Liver (tissue), 9 donors: Measurements from ENCODE around the gene UCN2. TPM values are rescaled to one million over a fixed set of nuclear protein-coding genes. Genes with fewer than 3 reads are reported as not detected.

Experiments
- DNase-seq: peaks from one replicate; pipeline ENCODE4 v3.0.0-alpha.2; 2017; ENCODE audit warnings: low spot score
- H3K27ac ChIP-seq, 2 donors: one replicate each; pipeline ENCODE4 v1.7.0; 2013; ENCODE audit warnings: inconsistent platforms in 2 of 2, low read length in 2 of 2, control low read depth in 1 of 2, low read depth in 1 of 2, mild to moderate bottlenecking in 1 of 2
- H3K27me3 ChIP-seq, 4 donors: one replicate each; pipeline versions ENCODE4 v1.6.1 to v1.7.0; 2013; ENCODE audit warnings: low read length in 3 of 4, inconsistent platforms in 1 of 4, mild to moderate bottlenecking in 1 of 4, moderate library complexity in 1 of 4; ENCODE audit not compliant: control insufficient read depth in 4 of 4, insufficient read depth in 4 of 4
- H3K36me3 ChIP-seq, 4 donors: one replicate each; pipeline versions ENCODE4 v1.6.1 to v1.7.0; 2013; ENCODE audit warnings: low read length in 3 of 4, mild to moderate bottlenecking in 3 of 4, low read depth in 1 of 4, moderate library complexity in 1 of 4; ENCODE audit not compliant: control insufficient read depth in 4 of 4, insufficient read depth in 3 of 4
- H3K4me1 ChIP-seq, 4 donors: one replicate each; pipeline versions ENCODE4 v1.6.1 to v1.7.0; 2013; ENCODE audit warnings: low read length in 3 of 4, mild to moderate bottlenecking in 3 of 4, moderate library complexity in 1 of 4; ENCODE audit not compliant: control insufficient read depth in 4 of 4, insufficient read depth in 4 of 4
- H3K4me3 ChIP-seq, 3 donors: one replicate each; pipeline versions ENCODE4 v1.6.1 to v1.7.0; 2013; ENCODE audit warnings: low read length in 3 of 3, control low read depth in 1 of 3, low read depth in 1 of 3, mild to moderate bottlenecking in 1 of 3
- H3K9ac ChIP-seq, 2 donors: one replicate each; pipeline ENCODE4 v1.7.0; 2013; ENCODE audit warnings: low read length in 2 of 2, mild to moderate bottlenecking in 2 of 2, moderate library complexity in 2 of 2, control low read depth in 1 of 2, low read depth in 1 of 2
- H3K9me3 ChIP-seq, 4 donors: one replicate each; pipeline versions ENCODE4 v1.6.1 to v1.7.0; 2013; ENCODE audit warnings: low read length in 3 of 4; ENCODE audit not compliant: control insufficient read depth in 4 of 4
- EGR1 ChIP-seq, 2 donors: IDR thresholded peaks; 2 replicates each; pipeline ENCODE4 v1.6.1; 2016 to 2018; ENCODE audit warnings: antibody characterized with exemption in 2 of 2, low read depth in 2 of 2
- FOXA1 ChIP-seq: IDR thresholded peaks from 2 replicates; pipeline ENCODE4 v1.6.1; 2016; ENCODE audit warnings: antibody characterized with exemption
- FOXA2 ChIP-seq: IDR thresholded peaks from 2 replicates; pipeline ENCODE4 v1.6.1; 2016; ENCODE audit warnings: antibody characterized with exemption
- GABPA ChIP-seq, 2 donors: IDR thresholded peaks in 1 of 2; conservative IDR thresholded peaks in 1 of 2; 2 replicates each; pipeline ENCODE4 v1.6.1; 2016; ENCODE audit warnings: antibody characterized with exemption in 2 of 2, mild to moderate bottlenecking in 1 of 2, moderate library complexity in 1 of 2
- HNF4A ChIP-seq, 2 donors: conservative IDR thresholded peaks; 2 replicates each; pipeline ENCODE4 v1.6.1; 2016; ENCODE audit warnings: antibody characterized with exemption in 2 of 2, mild to moderate bottlenecking in 2 of 2
- HNF4G ChIP-seq: IDR thresholded peaks from 2 replicates; pipeline ENCODE4 v1.6.1; 2016; ENCODE audit warnings: antibody characterized with exemption
- JUND ChIP-seq, 2 donors: IDR thresholded peaks; 2 replicates each; pipeline ENCODE4 v1.6.1; 2016; ENCODE audit warnings: antibody characterized with exemption in 2 of 2
- NR2F2 ChIP-seq: IDR thresholded peaks from 2 replicates; pipeline ENCODE4 v1.6.1; 2016; ENCODE audit warnings: antibody characterized with exemption
- RAD21 ChIP-seq, 2 donors: IDR thresholded peaks; 2 replicates each; pipeline ENCODE4 v1.6.1; 2016; ENCODE audit warnings: antibody characterized with exemption in 2 of 2, mild to moderate bottlenecking in 2 of 2
- RXRA ChIP-seq, 2 donors: IDR thresholded peaks; 2 replicates each; pipeline ENCODE4 v1.6.1; 2017 to 2018; ENCODE audit warnings: antibody characterized with exemption in 2 of 2, mild to moderate bottlenecking in 1 of 2
- SP1 ChIP-seq: IDR thresholded peaks from 2 replicates; pipeline ENCODE4 v1.6.1; 2018; ENCODE audit warnings: antibody characterized with exemption, mild to moderate bottlenecking
- TAF1 ChIP-seq: conservative IDR thresholded peaks from 2 replicates; pipeline ENCODE4 v1.6.1; 2016; ENCODE audit warnings: antibody characterized with exemption, mild to moderate bottlenecking
- YY1 ChIP-seq: IDR thresholded peaks from 2 replicates; pipeline ENCODE4 v1.6.1; 2016; ENCODE audit warnings: antibody characterized with exemption, mild to moderate bottlenecking
- WGBS: extraction: QIAGEN DNeasy Blood & Tissue Kit; methylation state at CpG from one replicate; pipeline ENCODE4 v1.1.7; 2013; 5-methylcytosine and 5-hydroxymethylcytosine counted together
- polyA plus RNA-seq, 2 donors: library from polyadenylated mRNA; stranded (reverse) in 1 of 2; unstranded in 1 of 2; fragments of 200-250 nt in 1 of 2; fragments of >200 nt in 1 of 2; fragmentation: Nextera tagmentation in 1 of 2; extraction: Ambion mirVana in 1 of 2; gene quantifications; one replicate each; pipeline versions ENCODE4 v1.2.1 to v1.2.3, GENCODE V29; 2013 to 2015
- total RNA-seq, 2 donors: library from RNA; depleted of rRNA; stranded (reverse); fragments of >200 nt; gene quantifications; one replicate each; pipeline ENCODE4 v1.2.3, GENCODE V29; 2014
- TF ChIP-seq, protein P1 (sequence below): IDR thresholded peaks from 2 replicates; pipeline ENCODE4 v1.6.1; 2016; ENCODE audit warnings: antibody characterized with exemption, mild to moderate bottlenecking
- TF ChIP-seq, protein P2 (sequence below): IDR thresholded peaks from 2 replicates; pipeline ENCODE4 v1.6.1; 2016; ENCODE audit warnings: antibody characterized with exemption
- TF ChIP-seq, protein P3 (sequence below): IDR thresholded peaks from 2 replicates; pipeline ENCODE4 v1.6.1; 2016; ENCODE audit warnings: antibody characterized with exemption
- TF ChIP-seq, protein P4 (sequence below): IDR thresholded peaks from 2 replicates; pipeline ENCODE4 v1.6.1; 2016; ENCODE audit warnings: antibody characterized with exemption
- donor health status: healthy.
- donor health status: healthy.
- donor health status: healthy.
- donor health status: healthy.
- donor health status: healthy.

Gene UCN2
- total and polyA plus RNA-seq, 4 donors = 0.08 TPM; not detected in 3

- peaks cover 6 to 32% (median 14%) of the 10 kb centered on the region in 4 donors for H3K4me1 ChIP-seq
- peak overlapping the region in 2 of 3 donors; percentile 38 to 57 for H3K4me3 ChIP-seq
- H3K27me3 ChIP-seq = no peaks in the 10 kb centered on the region
- no peak for TF ChIP-seq NR2F2
- no peak for TF ChIP-seq HNF4G
- TF ChIP-seq RAD21 (IDR thresholded peaks at IDR 0.05) = no peak
- no peak for TF ChIP-seq SP1
- no peak for TF ChIP-seq EGR1 (IDR thresholded peaks at IDR 0.05; ENCODE audit: low read depth in 2 of 2)
- no peak for TF ChIP-seq HNF4A (conservative IDR thresholded peaks at IDR 0.05)
- no peak for TF ChIP-seq FOXA2
- TF ChIP-seq TAF1 = no peak
- TF ChIP-seq YY1 = no peak
- TF ChIP-seq RXRA (IDR thresholded peaks at IDR 0.05) = no peak
- no peak for TF ChIP-seq JUND (IDR thresholded peaks at IDR 0.05)
- no peaks in the 10 kb centered on the region for H3K36me3 ChIP-seq
- no peaks in the 10 kb centered on the region for H3K9me3 ChIP-seq
- H3K27ac ChIP-seq = peak overlapping the region in 1 of 2 donors; percentile 18
- 27% methylated on average over 29 of the region's 29 CpGs for WGBS
- no peak overlapping the region for H3K9ac ChIP-seq
- DNase-seq = no peak
Measured at GRCh38 chr3:48555949-48556795, 7.4 kb downstream of the UCN2 start.

DNA sequence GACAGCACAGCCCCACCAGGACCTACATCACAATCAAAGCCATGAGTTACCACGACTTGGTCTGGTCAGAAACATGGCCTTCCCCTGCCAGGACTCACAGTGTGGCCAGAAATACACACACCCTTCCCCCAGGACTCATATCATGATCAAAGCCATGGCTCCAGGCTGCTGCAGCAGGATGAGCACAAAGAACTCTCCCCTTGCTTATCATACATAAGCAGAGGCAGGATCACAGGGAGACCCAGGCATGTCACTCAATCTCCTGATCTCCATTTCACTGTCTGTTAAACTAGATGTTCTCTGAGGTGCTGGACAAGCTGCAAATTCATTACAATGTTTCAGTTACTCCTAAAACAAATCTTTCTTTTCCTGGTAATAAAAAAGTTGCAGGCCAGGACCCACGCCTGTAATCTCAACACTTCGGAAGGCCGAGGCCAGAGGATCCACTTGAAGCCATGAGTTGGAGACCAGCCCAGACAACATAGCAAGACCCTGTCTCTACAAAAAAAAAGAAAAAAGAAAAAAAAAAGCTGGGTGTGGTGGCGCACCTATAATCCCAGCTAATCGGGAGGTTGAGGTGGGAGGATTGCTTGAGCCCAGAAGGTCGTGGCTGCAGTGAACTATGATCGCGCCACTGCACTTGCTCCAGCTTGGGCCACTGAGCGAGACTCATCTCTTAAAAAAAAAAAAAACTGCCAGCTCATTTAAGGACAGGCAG is 8.2 kb downstream of the UCN2 start:
- Histone ChIP-seq H3K27me3 (no peaks in the 10 kb centered on the region), H3K4me3 (no peak overlapping the region), H3K27ac (no peak overlapping the region), H3K4me1 (peaks cover 6 to 32% (median 13%) of the 10 kb centered on the region in 4 donors), H3K36me3 (no peaks in the 10 kb centered on the region), H3K9me3 (no peaks in the 10 kb centered on the region), H3K9ac (no peak overlapping the region)
- DNase-seq = no peak
- 91% methylated on average over 10 of the region's 10 CpGs for WGBS
- no peak for TF ChIP-seq JUND (IDR thresholded peaks at IDR 0.05)
- no peak for TF ChIP-seq FOXA1
- no peak for TF ChIP-seq GABPA (IDR thresholded peaks at IDR 0.05 in 1 of 2, conservative IDR thresholded peaks at IDR 0.05 in 1 of 2)
- no peak for TF ChIP-seq RXRA (IDR thresholded peaks at IDR 0.05)
- TF ChIP-seq, protein P1, sequence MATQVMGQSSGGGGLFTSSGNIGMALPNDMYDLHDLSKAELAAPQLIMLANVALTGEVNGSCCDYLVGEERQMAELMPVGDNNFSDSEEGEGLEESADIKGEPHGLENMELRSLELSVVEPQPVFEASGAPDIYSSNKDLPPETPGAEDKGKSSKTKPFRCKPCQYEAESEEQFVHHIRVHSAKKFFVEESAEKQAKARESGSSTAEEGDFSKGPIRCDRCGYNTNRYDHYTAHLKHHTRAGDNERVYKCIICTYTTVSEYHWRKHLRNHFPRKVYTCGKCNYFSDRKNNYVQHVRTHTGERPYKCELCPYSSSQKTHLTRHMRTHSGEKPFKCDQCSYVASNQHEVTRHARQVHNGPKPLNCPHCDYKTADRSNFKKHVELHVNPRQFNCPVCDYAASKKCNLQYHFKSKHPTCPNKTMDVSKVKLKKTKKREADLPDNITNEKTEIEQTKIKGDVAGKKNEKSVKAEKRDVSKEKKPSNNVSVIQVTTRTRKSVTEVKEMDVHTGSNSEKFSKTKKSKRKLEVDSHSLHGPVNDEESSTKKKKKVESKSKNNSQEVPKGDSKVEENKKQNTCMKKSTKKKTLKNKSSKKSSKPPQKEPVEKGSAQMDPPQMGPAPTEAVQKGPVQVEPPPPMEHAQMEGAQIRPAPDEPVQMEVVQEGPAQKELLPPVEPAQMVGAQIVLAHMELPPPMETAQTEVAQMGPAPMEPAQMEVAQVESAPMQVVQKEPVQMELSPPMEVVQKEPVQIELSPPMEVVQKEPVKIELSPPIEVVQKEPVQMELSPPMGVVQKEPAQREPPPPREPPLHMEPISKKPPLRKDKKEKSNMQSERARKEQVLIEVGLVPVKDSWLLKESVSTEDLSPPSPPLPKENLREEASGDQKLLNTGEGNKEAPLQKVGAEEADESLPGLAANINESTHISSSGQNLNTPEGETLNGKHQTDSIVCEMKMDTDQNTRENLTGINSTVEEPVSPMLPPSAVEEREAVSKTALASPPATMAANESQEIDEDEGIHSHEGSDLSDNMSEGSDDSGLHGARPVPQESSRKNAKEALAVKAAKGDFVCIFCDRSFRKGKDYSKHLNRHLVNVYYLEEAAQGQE = no peak
- TF ChIP-seq, protein P2, sequence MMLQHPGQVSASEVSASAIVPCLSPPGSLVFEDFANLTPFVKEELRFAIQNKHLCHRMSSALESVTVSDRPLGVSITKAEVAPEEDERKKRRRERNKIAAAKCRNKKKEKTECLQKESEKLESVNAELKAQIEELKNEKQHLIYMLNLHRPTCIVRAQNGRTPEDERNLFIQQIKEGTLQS = no peak
- TF ChIP-seq EGR1 (IDR thresholded peaks at IDR 0.05; ENCODE audit: low read depth in 2 of 2) = no peak
- TF ChIP-seq TAF1 = no peak
- no peak for TF ChIP-seq FOXA2
- TF ChIP-seq SP1 = no peak
- TF ChIP-seq YY1 = no peak
- TF ChIP-seq, protein P3, sequence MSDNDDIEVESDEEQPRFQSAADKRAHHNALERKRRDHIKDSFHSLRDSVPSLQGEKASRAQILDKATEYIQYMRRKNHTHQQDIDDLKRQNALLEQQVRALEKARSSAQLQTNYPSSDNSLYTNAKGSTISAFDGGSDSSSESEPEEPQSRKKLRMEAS = no peak
- TF ChIP-seq HNF4A (conservative IDR thresholded peaks at IDR 0.05) = no peak
- TF ChIP-seq, protein P4, sequence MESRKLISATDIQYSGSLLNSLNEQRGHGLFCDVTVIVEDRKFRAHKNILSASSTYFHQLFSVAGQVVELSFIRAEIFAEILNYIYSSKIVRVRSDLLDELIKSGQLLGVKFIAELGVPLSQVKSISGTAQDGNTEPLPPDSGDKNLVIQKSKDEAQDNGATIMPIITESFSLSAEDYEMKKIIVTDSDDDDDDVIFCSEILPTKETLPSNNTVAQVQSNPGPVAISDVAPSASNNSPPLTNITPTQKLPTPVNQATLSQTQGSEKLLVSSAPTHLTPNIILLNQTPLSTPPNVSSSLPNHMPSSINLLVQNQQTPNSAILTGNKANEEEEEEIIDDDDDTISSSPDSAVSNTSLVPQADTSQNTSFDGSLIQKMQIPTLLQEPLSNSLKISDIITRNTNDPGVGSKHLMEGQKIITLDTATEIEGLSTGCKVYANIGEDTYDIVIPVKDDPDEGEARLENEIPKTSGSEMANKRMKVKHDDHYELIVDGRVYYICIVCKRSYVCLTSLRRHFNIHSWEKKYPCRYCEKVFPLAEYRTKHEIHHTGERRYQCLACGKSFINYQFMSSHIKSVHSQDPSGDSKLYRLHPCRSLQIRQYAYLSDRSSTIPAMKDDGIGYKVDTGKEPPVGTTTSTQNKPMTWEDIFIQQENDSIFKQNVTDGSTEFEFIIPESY = no peak
